ENCODE data around the gene SLC38A9. TPM values are rescaled to one million over a fixed set of nuclear protein-coding genes. Genes with fewer than 3 reads are reported as not detected.
A peak's percentile ranks its signal among the peaks of the same experiment; 100 is the strongest.

The SLC38A9 gene
- polyA plus RNA-seq, 1 donor (not counting 4 experiments of a cell fraction or from before 2014, with no cell fraction given): 43.3 TPM

DNA sequence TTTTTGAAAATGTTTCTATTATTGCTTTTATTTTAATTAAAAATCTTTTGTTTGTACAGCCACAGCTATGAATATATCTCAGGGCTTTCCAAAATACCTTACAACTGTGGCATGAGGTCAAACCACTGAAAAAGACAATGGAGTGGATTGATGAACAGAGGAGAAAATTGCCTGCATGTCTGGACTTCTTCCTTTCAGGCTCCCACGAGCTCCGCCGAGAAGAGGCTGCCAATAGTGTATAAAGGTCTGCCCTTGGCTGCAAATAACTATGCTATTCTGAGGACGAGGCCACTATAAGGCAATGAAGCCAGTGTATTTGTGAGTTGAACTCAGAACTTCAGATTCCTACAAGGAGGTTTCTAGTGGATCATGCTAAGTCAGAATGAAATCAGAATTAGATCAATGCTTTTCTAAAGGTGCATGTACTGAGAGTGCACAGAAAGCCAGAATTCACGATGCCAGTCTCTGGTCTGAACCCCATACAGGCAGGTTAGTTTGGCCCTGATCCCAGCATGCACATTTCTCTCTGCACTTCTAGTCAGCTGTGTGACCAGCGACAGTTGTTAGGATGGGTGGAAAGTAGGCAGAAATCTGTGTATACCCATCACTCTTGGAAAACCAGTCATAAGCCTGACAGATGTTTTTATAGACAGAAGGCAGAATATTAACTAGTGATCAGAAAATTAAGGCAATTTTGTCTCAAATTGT is 134.6 kb downstream of the SLC38A9 start:
- dilution Hi-C loops (cut with MboI; ENCODE audit: extremely low pct_ligation_motif_present, low sequenced_read_pairs): no loop called here
- Histone ChIP-seq H3K27ac (ENCODE audit: control insufficient read depth, insufficient read depth, low read length) (no peak overlapping the region), H3K9me3 (ENCODE audit: control insufficient read depth, low read depth, low read length) (no peaks in the 10 kb centered on the region), H3K36me3 (ENCODE audit: control insufficient read depth in 2 of 2, extremely low read depth in 1 of 2, insufficient read depth in 2 of 2, low read length in 2 of 2) (no peaks in the 10 kb centered on the region), H3K4me1 (ENCODE audit: control insufficient read depth, extremely low read depth, insufficient read depth, low read length) (peaks cover 10% of the 10 kb centered on the region), H3K4me2 (ENCODE audit: control insufficient read depth, extremely low read depth, insufficient read depth, low read depth, low read length) (peak overlapping the region; percentile 35), H2AFZ (ENCODE audit: control insufficient read depth, low read length) (no peak overlapping the region), H4K20me1 (ENCODE audit: control insufficient read depth, extremely low read depth, insufficient read depth, low read length) (no peaks in the 10 kb centered on the region), H3K9me1 (ENCODE audit: control insufficient read depth, extremely low read depth, insufficient read depth, low read length) (no peaks in the 10 kb centered on the region), H3K27me3 (ENCODE audit: control insufficient read depth, extremely low read depth, insufficient read depth, low read length) (no peaks in the 10 kb centered on the region), H3K79me2 (ENCODE audit: control insufficient read depth, insufficient read depth, low read length) (no peaks in the 10 kb centered on the region), H3K4me3 (ENCODE audit: control insufficient read depth in 2 of 3, extremely low read depth in 1 of 3, insufficient read depth in 2 of 3, low read depth in 1 of 3, low read length in 3 of 3) (no peak overlapping the region), H3K9ac (ENCODE audit: control insufficient read depth, extremely low read depth, insufficient read depth, low read length) (no peak overlapping the region)
- DNase-seq (ENCODE audit: low read depth, low spot score) (no peak), FAIRE-seq (peak; percentile 85)
- TF ChIP-seq, protein P1, sequence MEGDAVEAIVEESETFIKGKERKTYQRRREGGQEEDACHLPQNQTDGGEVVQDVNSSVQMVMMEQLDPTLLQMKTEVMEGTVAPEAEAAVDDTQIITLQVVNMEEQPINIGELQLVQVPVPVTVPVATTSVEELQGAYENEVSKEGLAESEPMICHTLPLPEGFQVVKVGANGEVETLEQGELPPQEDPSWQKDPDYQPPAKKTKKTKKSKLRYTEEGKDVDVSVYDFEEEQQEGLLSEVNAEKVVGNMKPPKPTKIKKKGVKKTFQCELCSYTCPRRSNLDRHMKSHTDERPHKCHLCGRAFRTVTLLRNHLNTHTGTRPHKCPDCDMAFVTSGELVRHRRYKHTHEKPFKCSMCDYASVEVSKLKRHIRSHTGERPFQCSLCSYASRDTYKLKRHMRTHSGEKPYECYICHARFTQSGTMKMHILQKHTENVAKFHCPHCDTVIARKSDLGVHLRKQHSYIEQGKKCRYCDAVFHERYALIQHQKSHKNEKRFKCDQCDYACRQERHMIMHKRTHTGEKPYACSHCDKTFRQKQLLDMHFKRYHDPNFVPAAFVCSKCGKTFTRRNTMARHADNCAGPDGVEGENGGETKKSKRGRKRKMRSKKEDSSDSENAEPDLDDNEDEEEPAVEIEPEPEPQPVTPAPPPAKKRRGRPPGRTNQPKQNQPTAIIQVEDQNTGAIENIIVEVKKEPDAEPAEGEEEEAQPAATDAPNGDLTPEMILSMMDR (optimal IDR thresholded peaks at IDR 0.05 in 1 of 3, IDR thresholded peaks at IDR 0.05 in 1 of 3, conservative IDR thresholded peaks at IDR 0.05 in 1 of 3; ENCODE audit: extremely low read depth in 1 of 3, insufficient read depth in 2 of 3, low read length in 3 of 3): no peak
- no peak for TF ChIP-seq EZH2 (IDR thresholded peaks at IDR 0.05; ENCODE audit: low read length)

DNA sequence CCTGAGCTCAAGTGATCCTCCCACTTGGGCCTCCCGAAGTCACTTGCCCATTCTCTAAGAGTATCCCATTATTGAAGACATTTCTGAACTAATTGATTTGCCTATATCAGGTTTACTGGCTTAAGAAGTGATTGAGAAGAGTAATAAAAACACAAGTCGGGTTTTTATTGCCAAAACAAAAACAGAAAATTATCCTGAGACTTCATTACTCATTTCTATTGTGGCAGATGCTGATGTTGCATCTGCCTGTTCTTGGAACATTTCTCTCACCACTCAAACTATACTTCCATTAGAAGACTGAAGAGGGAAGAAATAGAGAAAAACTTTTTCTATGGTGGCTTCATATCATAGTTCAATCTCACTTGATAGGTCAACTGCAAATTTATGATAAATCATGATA is 135.5 kb downstream of the SLC38A9 start:
- no peak for FAIRE-seq
- no peak for TF ChIP-seq EZH2 (IDR thresholded peaks at IDR 0.05; ENCODE audit: low read length)
- TF ChIP-seq, protein P1 (optimal IDR thresholded peaks at IDR 0.05 in 1 of 3, IDR thresholded peaks at IDR 0.05 in 1 of 3, conservative IDR thresholded peaks at IDR 0.05 in 1 of 3; ENCODE audit: extremely low read depth in 1 of 3, insufficient read depth in 2 of 3, low read length in 3 of 3): no peak
- peaks cover 10% of the 10 kb centered on the region for H3K4me1 ChIP-seq (ENCODE audit: control insufficient read depth, extremely low read depth, insufficient read depth, low read length)
- H3K9me1 ChIP-seq (ENCODE audit: control insufficient read depth, extremely low read depth, insufficient read depth, low read length): no peaks in the 10 kb centered on the region
- H3K27ac ChIP-seq (ENCODE audit: control insufficient read depth, insufficient read depth, low read length): no peak overlapping the region
- dilution Hi-C loops (cut with MboI; ENCODE audit: extremely low pct_ligation_motif_present, low sequenced_read_pairs): no loop called here
- no peaks in the 10 kb centered on the region for H3K27me3 ChIP-seq (ENCODE audit: control insufficient read depth, extremely low read depth, insufficient read depth, low read length)
- no peaks in the 10 kb centered on the region for H3K9me3 ChIP-seq (ENCODE audit: control insufficient read depth, low read depth, low read length)
- no peaks in the 10 kb centered on the region for H3K36me3 ChIP-seq (ENCODE audit: control insufficient read depth in 2 of 2, extremely low read depth in 1 of 2, insufficient read depth in 2 of 2, low read length in 2 of 2)
- no peak overlapping the region for H2AFZ ChIP-seq (ENCODE audit: control insufficient read depth, low read length)
- no peaks in the 10 kb centered on the region for H3K79me2 ChIP-seq (ENCODE audit: control insufficient read depth, insufficient read depth, low read length)
- DNase-seq (ENCODE audit: low read depth, low spot score): no peak
- no peak overlapping the region for H3K4me2 ChIP-seq (ENCODE audit: control insufficient read depth, extremely low read depth, insufficient read depth, low read depth, low read length)
- H4K20me1 ChIP-seq (ENCODE audit: control insufficient read depth, extremely low read depth, insufficient read depth, low read length): no peaks in the 10 kb centered on the region
- no peak overlapping the region for H3K4me3 ChIP-seq (ENCODE audit: control insufficient read depth in 2 of 3, extremely low read depth in 1 of 3, insufficient read depth in 2 of 3, low read depth in 1 of 3, low read length in 3 of 3)
- H3K9ac ChIP-seq (ENCODE audit: control insufficient read depth, extremely low read depth, insufficient read depth, low read length): no peak overlapping the region

Small RNA genes within 50 kb of the gene (small RNA-seq; reads per million reads assigned to genes)
- 0 reads per million in 3 experiments for gene AC016632.1 (ENCODE audit: insufficient read length in 3 of 3, low read depth in 3 of 3, low replicate concordance in 1 of 3)

Other genes with a start within 250 kb of the SLC38A9 start
- gene PLPP1, start 177.4 kb downstream of the SLC38A9 start, polyA plus RNA-seq: 12.8 to 13.5 TPM (median 13.2 TPM) in 3 replicates
- gene DDX4, start 25.7 kb upstream of the SLC38A9 start, polyA plus RNA-seq: 0.04 TPM in 1 of 3 replicates, not detected in the others
- gene IL31RA, start 139.0 kb upstream of the SLC38A9 start, polyA plus RNA-seq: 4.6 to 6.7 TPM (median 6.0 TPM) in 3 replicates

All from keratinocyte (primary cell).